Measurements from ENCODE around the gene ABCA4. TPM values are rescaled to one million over a fixed set of nuclear protein-coding genes. Genes with fewer than 3 reads are reported as not detected.

Gene ABCA4
- total RNA-seq, 1 donor from 2014 or later: 0.14 TPM

- peaks cover 34% of the 10 kb centered on the region for H3K4me1 Mint-ChIP-seq
- H3K27ac Mint-ChIP-seq (ENCODE audit: unreplicated experiment): peak overlapping the region; percentile 73
- no peaks in the 10 kb centered on the region for H3K36me3 Mint-ChIP-seq (ENCODE audit: low read depth)
- no peaks in the 10 kb centered on the region for H3K9me3 Mint-ChIP-seq
- TF ChIP-seq, protein P1, sequence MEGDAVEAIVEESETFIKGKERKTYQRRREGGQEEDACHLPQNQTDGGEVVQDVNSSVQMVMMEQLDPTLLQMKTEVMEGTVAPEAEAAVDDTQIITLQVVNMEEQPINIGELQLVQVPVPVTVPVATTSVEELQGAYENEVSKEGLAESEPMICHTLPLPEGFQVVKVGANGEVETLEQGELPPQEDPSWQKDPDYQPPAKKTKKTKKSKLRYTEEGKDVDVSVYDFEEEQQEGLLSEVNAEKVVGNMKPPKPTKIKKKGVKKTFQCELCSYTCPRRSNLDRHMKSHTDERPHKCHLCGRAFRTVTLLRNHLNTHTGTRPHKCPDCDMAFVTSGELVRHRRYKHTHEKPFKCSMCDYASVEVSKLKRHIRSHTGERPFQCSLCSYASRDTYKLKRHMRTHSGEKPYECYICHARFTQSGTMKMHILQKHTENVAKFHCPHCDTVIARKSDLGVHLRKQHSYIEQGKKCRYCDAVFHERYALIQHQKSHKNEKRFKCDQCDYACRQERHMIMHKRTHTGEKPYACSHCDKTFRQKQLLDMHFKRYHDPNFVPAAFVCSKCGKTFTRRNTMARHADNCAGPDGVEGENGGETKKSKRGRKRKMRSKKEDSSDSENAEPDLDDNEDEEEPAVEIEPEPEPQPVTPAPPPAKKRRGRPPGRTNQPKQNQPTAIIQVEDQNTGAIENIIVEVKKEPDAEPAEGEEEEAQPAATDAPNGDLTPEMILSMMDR (conservative IDR thresholded peaks at IDR 0.05): no peak
- no peaks in the 10 kb centered on the region for H3K27me3 Mint-ChIP-seq (ENCODE audit: low read depth)
- no peak for DNase-seq (ENCODE audit: low read depth, low spot score)
- H3K4me3 Mint-ChIP-seq: no peak overlapping the region
Observed at GRCh38 chr1:94121411-94121821, 468 bp upstream of the ABCA4 start.

DNA sequence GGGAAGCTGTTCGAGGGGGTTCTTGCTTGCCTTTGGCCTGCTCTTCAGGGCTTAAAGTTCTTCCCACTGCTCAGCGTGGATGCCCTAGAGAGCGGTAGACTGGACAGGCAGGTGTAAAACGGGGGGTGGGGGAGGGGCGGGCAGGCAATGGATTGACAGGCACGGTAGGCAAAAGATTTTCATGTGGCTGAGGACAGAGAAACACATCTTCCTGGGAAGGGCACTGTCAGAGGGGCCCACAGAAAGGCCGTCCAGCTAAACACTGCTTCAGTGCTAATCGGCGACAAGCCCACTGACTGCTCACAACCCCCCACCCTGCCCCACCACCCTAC lies 412 bp downstream of the ABCA4 start:
- H3K4me3 Mint-ChIP-seq: no peak overlapping the region
- no peak for DNase-seq (ENCODE audit: low read depth, low spot score)
- H3K27me3 Mint-ChIP-seq (ENCODE audit: low read depth): no peaks in the 10 kb centered on the region
- H3K9me3 Mint-ChIP-seq: no peaks in the 10 kb centered on the region
- TF ChIP-seq, protein P1 (conservative IDR thresholded peaks at IDR 0.05): no peak
- no peaks in the 10 kb centered on the region for H3K36me3 Mint-ChIP-seq (ENCODE audit: low read depth)
- no peak overlapping the region for H3K27ac Mint-ChIP-seq (ENCODE audit: unreplicated experiment)
- peaks cover 41% of the 10 kb centered on the region for H3K4me1 Mint-ChIP-seq

DNA sequence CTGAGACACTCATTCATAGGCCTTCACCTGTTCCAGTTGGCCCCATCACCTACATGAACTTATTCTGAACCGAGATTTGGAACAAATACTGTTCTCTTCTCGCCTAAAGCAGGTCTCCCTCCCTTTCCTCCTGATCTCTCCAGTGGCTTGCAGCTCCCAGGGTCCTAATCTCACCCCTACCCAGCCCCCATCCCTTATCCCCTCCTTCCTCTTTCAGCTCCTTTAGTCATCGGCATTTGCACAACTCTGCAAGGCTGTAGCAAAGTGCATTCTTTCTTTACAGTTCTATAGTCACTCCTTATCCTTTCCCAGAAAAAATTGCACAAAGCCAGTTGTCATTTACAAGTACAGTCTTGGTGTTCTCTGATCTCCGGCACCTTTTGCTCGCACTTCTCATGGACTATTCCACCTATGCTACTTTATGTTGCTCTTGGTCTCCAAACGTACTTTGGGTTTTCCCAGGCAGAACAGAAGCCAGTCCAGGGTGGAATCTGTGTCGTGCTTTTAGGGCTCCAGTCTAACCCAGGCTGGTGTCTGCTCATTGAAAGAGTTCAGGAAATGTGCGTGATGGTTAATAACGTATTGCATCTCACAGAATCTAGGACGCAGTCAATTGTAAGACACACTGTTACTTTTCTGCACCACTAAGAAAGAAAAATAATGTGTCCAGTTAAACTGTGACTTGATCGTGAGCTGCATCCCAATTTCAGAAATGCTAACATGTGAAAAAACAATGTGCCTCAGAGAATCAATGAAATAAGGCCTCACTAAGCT lies 965 bp downstream of the ABCA4 start:
- TF ChIP-seq, protein P1 (conservative IDR thresholded peaks at IDR 0.05): no peak
- no peaks in the 10 kb centered on the region for H3K9me3 Mint-ChIP-seq
- peak overlapping the region; percentile 35 for H3K27ac Mint-ChIP-seq (ENCODE audit: unreplicated experiment)
- no peak overlapping the region for H3K4me3 Mint-ChIP-seq
- no peaks in the 10 kb centered on the region for H3K36me3 Mint-ChIP-seq (ENCODE audit: low read depth)
- peaks cover 46% of the 10 kb centered on the region for H3K4me1 Mint-ChIP-seq
- DNase-seq (ENCODE audit: low read depth, low spot score): no peak
- H3K27me3 Mint-ChIP-seq (ENCODE audit: low read depth): no peaks in the 10 kb centered on the region

- TF ChIP-seq, protein P1 (conservative IDR thresholded peaks at IDR 0.05): no peak
- no peaks in the 10 kb centered on the region for H3K27me3 Mint-ChIP-seq (ENCODE audit: low read depth)
- H3K36me3 Mint-ChIP-seq (ENCODE audit: low read depth): no peaks in the 10 kb centered on the region
- DNase-seq (ENCODE audit: low read depth, low spot score): no peak
- H3K4me3 Mint-ChIP-seq: no peak overlapping the region
- no peak overlapping the region for H3K27ac Mint-ChIP-seq (ENCODE audit: unreplicated experiment)
- H3K4me1 Mint-ChIP-seq: peaks cover 51% of the 10 kb centered on the region
- H3K9me3 Mint-ChIP-seq: no peaks in the 10 kb centered on the region
Observed at GRCh38 chr1:94119306-94119705, 1.6 kb downstream of the ABCA4 start.

GRCh38 chr1:94118471-94118870 lies 2.5 kb downstream of the ABCA4 start:
- Mint-ChIP-seq H3K27me3 (ENCODE audit: low read depth) (no peaks in the 10 kb centered on the region), H3K27ac (ENCODE audit: unreplicated experiment) (no peak overlapping the region), H3K36me3 (ENCODE audit: low read depth) (no peaks in the 10 kb centered on the region), H3K4me1 (peaks cover 60% of the 10 kb centered on the region), H3K4me3 (no peak overlapping the region), H3K9me3 (peaks cover 2% of the 10 kb centered on the region)
- TF ChIP-seq, protein P1 (conservative IDR thresholded peaks at IDR 0.05): no peak
- DNase-seq (ENCODE audit: low read depth, low spot score): no peak
